DLD1 (cell line): ENCODE results near the gene DCXR.

ENCODE experiments used
- in situ Hi-C: cut with HindIII; loops from 2 replicates; pipeline ENCODE4 v1.10.0; 2017; ENCODE audit warnings: low sequenced_read_pairs

DCXR gene

GRCh38 chr17:82037092-82037888 lies at the start of gene DCXR:
Gene DCXR (minus strand): TSS chr17:82037697. CDS start chr17:82037682, 15 bp downstream.
- in situ Hi-C loops = no loop called here

- in situ Hi-C loops = no loop called here
Observed at GRCh38 chr17:82085931-82086764, 48.7 kb upstream of the DCXR start.

- in situ Hi-C loops = no loop called here
Observed at GRCh38 chr17:82085031-82085861, 47.7 kb upstream of the DCXR start.

GRCh38 chr17:82084373-82085030 lies 47.0 kb upstream of the DCXR start:
- in situ Hi-C loops = no loop called here

- in situ Hi-C loops = no loop called here
Observed at GRCh38 chr17:82083533-82084359, 46.2 kb upstream of the DCXR start.

GRCh38 chr17:82083009-82083408 lies 45.5 kb upstream of the DCXR start:
- in situ Hi-C loops = no loop called here

- in situ Hi-C loops = no loop called here
Observed at GRCh38 chr17:82082456-82082855, 45.0 kb upstream of the DCXR start.

GRCh38 chr17:82081966-82082365 lies 44.5 kb upstream of the DCXR start:
- in situ Hi-C loops = no loop called here

- in situ Hi-C loops = no loop called here
Observed at GRCh38 chr17:82081546-82081945, 44.0 kb upstream of the DCXR start.

GRCh38 chr17:82080789-82081464 lies 43.4 kb upstream of the DCXR start:
- in situ Hi-C loops = no loop called here

- in situ Hi-C loops = no loop called here
Observed at GRCh38 chr17:82080048-82080788, 42.7 kb upstream of the DCXR start.

GRCh38 chr17:82079001-82079677 lies 41.6 kb upstream of the DCXR start:
- in situ Hi-C loops = no loop called here

GRCh38 chr17:82078433-82078832 lies 40.9 kb upstream of the DCXR start:
- in situ Hi-C loops = no loop called here

GRCh38 chr17:82077617-82078358 lies 40.3 kb upstream of the DCXR start:
- in situ Hi-C loops = no loop called here

GRCh38 chr17:82076785-82077591 lies 39.5 kb upstream of the DCXR start:
- in situ Hi-C loops = no loop called here

- in situ Hi-C loops = no loop called here
Observed at GRCh38 chr17:82076018-82076784, 38.7 kb upstream of the DCXR start.
